OCI-M2 (cell line): Measurements from ENCODE around the gene YJU2.
"Not testable (repeated sequence)": the region's sequence is repeated elsewhere in the genome, so short reads cannot be mapped to it uniquely, and the experiment has no call there.

ENCODE experiments used
- DNase-seq: peaks from one replicate; lab custom pipeline; 2025; ENCODE audit not compliant: unreplicated experiment; lab: John Stamatoyannopoulos, UW

YJU2 gene

DNA sequence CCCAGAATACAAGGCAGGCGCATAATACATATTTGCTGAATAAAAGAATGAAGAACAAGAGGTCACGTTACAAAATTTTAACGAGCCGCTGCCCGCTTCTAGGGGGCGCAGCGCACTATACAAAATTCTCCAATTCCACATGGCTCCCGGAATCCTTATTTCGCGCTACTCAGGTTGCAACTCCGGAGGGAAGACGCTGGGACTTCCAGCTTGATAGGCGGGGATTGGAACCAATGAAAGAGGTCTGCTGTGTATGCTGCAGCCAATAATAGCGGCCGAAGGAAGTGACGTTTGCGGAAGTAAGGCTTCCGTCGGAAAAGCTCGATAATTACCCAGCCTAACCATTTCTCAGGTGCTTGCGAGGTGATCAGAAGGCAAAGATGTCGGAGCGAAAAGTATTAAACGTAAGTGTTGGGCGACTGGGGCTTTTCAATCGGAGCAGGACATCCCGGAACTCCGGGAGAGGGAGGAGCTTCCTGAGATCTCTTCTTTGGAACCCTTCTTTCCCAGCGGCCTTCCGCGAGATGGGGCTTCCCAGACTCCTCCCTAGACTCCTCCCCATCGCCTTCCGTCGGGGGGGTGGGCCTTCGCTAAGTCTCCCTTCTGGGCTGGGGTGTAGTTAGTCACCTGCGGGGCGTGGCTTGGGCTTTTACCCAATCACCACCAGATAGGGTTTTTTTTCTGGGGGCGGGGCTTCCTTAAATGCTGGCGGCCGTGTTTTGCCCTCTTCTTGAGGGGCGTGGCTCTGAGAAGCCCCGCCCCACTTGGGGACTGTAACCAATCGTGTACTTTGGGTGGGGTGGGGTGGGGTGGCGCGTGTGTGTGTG lies at the start of gene YJU2:
TSS of gene YJU2 (plus strand) at position 314 of the 827 bp plus-strand sequence. CDS start at position 381, 67 bp downstream.
- DNase-seq = peak; percentile 93

DNA sequence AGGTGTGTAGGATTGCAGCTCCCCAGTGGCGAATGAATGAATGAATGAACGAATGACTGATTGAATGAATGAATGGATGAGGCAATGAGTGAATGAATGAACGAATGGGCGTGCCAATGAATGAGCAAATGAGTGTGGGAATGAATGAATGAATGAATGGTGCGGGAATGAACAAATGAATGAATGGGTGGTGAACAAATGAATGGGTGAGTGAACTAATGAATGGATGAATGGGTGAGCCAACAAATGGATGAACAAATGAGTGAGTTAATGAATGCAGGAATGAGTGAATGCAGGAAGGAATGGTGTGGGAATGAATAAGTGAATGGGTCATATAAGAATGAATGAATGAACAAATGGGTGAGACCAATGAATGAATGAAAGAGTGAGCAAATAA lies 49.7 kb upstream of the YJU2 start:
- no peak for DNase-seq

DNA sequence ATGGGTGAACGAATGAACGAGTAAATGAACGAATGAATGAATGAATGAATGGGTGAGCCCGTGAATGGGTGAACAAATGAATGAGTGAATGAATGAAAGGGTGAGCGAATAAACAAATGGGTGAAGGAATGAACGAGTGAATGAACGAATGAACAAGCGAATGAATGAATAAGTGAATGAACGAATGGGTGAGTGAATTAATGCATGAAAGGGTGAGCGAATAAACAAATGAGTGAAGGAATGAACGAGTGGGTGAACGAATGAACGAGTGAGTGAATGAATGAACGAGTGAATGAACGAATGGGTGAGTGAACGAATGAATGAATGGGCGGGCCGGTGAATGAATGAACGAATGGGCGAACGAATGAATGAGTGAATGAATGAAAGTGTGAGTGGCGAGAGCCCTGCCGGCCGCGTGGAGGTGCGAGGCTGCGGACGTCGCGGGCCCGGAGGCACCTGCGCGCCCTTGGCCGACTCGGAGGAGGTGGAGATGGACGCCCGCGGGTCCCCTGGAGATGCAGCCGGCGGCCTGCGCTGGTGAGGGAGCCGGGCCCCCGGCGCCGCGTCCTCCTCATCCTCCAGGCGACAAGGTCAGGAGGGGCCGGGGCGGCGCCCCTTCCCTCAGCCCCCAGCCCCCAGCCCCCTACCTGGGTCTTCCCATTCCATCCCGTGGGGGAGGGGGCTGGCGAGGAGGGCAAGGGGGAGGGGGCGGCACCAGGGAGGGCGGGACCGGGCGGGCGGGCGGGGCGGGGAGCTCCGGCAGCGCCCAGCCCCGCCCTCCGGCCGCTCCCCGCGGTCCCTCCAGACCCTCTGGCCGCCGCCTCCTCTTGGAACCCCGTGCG lies 49.0 kb upstream of the YJU2 start:
- DNase-seq = no peak

DNA sequence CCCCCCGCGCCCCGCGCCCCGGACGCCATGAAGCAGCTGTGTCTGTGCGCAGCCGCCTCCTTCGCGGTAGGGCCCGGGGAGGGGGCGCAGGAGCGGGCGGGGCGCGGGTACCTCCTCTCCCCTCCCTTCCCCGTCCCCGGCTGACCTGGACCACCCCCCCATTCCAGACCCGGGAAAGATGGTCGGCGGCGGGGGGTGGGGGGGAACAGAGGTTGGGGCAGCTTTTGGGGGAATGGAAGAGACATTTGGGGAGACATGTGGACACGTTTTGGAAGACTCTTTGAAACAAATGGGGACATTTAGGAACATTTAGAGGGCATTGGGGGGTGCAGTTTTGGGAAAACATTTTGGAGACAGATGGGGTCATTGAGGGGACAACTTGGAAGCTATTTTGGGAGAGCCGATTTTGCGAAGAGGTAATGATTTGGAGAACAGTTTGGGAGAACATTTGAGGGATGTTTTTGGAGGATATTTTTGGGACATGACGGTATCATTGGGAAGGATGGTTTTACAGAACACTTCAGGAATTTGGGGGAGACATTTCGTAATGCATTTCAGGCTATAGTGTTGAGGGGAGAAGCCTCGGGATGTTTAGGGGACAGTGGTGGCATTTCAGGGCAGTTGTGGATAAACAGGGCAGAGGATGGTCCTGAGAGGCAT lies 48.3 kb upstream of the YJU2 start:
- DNase-seq = no peak

DNA sequence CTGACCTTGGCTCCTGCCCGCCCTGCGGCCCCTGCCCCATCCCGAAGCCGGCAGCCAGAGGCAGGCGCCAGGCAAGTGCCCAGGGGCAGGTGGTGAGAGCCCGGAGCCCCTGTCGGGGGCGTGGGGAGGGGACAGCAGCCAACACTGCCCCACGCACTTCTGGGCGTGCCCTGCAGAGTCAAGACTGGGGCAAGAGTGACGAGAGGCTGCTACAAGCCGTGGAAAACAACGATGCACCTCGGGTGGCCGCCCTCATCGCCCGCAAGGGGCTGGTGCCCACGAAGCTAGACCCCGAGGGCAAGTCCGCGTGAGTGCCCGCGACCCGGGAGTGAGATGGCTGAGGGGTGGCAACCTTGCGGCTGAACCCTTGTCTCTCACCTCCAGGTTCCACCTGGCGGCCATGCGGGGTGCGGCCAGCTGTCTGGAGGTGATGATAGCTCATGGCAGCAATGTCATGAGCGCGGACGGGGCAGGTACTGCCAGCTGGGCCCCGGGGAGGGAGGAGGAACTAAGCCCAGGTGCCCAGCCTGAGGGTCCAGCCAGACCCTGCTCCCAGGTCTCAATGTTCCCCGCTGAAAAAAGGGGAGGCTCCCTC lies 47.1 kb upstream of the YJU2 start:
- DNase-seq = no peak

DNA sequence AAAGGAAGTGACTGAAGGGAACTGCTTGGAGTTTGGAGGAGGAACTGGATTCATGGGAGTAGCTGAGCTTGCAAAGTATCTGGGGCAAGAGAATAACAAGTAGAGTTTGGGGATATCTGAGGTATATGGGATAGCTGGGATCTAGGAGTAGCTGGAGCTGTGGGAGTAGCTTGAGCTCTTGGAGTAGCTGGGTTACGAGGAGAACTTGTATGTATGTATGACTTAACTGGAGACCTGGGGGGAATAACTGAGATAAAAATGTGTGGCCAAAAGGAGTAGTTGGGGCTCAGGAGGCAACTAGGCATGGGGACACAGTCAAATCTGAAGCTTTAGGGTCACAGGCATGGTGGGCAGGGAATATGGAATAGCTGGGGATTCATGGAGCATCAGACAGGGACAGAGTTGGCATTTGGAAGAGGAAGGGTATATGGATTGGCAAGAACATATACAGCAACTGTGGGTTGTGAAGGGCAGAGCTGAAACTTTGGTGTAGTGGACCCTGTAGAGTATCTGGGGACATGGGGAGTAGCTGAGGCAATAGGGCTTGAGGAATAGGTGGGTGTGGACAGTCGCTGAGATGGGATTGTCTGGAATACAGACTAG lies 45.8 kb upstream of the YJU2 start:
- no peak for DNase-seq

DNA sequence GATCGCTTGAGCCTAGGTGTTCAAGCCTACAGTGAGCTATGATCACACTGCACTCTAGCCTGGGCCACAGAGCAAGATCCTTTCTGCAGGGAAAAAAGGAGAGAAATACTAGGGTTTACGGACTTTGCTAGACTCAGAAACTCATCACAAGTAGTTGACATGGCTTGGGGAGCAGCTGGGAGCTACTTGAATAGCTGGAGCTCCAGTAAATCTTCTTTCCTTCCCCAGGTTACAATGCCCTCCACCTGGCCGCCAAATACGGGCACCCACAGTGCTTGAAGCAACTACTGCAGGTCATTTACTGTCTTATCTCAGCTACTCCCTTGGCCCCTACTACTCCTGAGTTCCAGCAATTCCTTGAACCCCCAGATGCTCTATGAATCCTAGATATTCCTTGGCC lies 45.1 kb upstream of the YJU2 start:
- no peak for DNase-seq

DNA sequence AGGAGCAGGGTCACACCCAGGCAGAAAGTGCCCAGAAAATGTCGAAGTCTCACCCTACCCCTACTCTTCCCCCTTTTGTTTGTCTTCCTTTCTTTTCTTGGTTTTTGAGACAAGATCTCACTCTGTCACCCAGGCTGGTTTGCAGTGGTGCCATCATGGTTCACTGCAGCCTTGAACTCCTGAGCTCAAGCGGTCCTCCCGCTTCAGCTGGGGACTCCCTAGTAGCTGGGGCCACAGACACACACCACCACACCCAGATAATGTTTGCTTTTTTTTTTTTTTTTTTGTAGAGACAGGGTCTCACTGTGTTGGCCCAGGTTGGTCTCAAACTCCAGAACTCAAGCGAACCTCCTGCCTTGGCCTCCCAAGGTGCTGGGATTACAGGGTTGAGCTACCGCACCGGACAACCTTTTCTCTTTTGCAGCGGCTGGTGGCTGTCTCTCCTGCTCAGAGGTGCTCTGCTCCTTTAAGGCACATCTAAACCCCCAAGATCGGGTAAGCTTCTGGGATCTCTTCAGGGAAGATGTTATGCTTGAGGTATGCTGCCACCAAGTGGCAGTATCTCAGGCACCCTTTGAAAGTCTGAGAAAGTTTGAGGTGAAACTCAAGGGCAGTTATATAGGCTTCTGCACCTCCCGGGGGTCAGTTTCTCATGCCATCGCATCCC lies 39.9 kb upstream of the YJU2 start:
- DNase-seq = no peak

DNA sequence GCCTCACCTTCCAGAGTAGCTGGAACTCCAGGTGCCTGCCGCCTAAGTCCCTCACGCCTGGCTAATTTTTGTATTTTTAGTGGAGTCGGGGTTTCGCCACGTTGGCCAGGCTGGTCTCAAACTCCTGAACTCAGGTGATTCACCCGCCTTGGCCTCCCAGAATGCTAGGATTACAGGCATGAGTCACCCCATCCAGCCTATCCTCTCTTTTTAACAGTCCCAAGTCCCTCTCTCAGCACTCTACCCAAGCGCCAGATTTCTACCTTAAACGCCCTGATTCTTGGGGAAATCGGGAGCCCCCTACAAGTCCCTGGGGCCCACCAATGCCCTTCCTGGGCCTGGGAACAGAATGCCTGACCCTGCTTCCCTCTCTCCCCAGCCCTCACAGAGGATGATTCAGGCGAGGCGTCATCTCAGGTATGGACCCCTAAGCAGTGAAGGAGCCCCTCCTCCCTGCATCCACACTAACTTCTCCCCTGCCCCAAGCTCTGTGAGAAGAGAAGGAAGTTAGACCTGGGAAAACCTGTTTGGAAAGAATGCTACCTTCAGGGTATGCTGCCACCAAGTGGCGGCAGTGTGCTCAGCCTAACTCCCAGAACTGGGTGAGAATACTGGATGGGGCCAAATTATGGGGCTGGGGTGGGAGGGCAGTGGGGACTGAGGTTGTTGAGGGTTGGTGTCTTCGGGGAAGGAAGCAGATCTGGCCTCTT lies 38.3 kb upstream of the YJU2 start:
- no peak for DNase-seq

DNA sequence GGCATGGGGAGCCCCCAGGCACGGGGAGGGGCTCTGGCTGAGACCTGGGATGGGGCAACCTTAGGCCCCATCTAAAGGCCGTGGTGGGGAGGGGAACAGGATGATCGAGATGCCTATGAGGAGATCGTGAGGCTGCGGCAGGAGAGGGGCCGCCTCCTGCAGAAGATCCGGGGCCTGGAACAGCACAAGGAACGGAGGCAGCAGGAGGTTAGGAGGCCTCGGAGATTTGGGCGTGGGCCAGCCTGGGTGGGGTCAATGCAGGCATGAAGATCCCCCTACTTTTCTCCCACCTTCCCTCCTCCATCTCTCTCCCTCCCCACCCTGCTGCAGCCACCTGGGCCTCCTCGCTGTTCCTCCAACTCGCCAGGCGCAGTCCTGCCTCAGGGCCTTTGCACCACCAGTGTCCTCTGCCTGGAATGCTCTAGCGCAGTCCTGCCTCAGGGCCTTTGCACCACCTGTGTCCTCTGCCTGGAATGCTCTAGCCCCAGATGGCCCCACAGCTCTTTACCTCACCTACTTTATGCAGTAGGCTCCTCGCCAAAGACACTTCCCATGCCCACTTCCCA lies 36.6 kb upstream of the YJU2 start:
- DNase-seq = no peak

DNA sequence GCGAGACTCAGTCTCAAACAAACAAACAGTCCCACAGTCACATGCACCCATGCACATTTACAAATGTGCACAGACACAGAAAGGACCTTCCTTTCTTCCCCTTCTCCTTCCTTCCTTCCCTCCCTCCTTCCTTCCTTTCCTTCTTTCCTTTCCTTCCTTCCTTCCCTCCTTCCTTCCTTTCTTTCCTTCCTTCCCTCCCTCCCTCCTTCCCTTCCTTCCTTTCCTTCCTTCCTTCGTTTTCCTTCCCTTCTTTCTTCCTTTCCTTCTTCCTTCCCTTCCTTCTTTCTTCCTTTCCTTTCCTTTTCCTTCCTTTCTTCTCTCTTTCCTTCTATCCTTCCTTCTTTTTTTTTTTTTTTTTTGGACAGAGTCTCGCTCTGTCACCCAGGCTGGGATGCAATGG lies 33.8 kb upstream of the YJU2 start:
- no peak for DNase-seq

DNA sequence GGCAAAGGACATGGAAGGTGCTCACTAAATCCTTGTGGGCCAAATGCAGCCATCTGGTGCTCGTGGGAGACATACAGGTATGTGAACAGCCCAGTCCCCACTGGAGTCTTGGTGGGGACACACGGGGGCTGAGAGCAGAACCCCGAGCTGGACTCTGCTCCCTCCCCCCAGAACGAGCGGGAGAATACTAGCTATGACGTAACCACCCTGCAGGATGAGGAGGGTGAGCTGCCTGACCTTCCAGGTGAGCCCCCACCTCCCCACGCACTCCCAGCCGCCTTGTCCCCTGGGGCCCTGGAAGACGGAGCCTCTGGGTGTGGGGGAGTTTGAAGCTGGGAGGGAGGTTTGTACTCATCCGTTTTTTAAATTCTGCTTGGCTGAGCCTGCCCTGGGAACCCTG lies 31.1 kb upstream of the YJU2 start:
- no peak for DNase-seq

DNA sequence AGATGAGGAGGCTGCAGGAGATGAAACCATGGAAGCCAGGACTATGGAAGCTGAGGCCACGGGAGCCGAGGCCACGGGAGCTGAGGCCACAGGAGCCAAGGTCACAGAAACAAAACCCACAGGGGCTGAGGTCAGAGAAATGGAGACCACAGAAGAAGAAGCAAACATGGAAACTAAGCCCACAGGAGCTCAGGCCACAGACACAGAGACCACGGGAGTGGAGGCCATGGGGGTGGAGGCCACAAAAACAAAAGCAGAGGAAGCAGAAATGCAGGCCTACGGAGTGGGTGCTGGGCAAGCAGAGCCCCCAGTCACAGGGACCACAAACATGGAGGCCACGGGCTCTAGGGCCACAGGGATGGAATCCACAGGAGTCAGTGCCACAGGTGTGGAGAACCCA lies 30.0 kb upstream of the YJU2 start:
- no peak for DNase-seq

DNA sequence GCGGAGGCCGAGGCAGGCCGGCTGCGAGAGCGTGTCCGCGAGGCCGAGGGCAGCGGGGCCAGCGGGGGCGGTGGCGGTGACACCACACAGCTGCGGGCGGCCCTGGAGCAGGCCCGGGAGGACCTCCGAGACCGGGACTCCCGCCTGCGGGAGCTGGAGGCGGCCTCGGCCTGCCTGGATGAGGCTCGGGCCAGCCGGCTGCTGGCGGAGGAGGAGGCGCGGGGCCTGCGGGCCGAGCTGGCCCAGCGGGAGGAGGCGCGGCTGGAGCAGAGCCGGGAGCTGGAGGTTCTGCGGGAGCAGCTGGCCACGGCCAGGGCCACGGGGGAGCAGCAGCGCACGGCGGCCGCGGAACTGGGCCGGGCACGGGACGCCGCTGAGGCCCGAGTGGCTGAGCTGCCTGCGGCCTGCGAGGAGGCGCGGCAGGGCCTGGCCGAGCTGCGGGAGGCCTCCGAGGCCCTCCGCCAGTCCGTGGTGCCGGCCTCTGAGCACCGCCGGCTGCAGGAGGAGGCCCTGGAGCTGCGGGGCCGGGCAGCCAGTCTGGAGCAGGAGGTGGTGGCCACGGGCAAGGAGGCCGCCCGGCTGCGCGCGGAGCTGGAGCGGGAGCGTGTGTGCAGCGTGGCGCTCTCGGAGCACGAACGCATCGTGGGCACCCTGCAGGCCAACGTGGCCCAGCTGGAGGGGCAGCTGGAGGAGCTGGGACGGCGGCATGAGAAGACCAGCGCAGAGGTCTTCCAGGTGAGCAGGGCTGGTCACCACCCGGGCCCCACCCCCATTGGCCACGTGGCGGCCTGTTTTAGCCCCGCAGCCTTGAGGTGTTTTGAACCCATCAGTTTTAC lies 29.2 kb upstream of the YJU2 start:
- no peak for DNase-seq

DNA sequence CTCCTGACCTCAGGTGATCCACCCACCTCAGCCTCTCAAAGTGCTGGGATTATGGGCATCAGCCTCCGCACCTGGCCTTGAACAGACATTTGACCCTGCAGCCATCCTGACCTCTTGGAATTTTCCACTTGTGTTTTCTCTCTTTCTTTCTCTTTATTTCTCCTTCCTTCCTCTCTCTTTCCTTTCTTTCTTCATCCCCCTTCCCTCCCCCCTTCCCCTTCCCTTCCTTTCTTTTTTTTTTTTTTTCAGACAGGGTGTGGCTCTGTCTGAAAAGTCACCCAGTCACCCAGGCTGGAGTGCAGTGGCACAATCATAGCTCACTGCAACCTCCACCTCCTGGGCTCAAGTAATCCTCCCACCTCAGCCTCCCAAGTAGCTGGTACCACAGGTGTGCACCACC lies 28.4 kb upstream of the YJU2 start:
- DNase-seq = not testable (repeated sequence)

DNA sequence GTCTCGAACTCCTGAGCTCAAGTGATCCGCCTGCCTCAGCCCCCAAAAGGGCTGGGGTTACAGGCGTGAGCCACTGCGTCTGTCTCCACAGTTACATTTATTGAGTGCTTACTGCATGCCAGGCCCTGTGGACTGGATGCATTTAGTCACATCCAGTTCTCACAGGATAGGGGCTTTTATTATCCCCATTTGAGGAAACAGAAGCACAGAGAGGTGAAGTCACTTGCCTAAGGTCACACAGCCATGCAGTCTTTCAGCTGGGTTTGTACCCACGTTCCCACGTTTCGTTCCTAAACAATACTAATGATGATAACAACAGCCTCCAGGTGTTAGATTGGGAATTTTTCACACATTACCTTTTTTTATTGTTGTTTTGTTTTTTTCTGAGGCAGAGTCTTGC lies 26.7 kb upstream of the YJU2 start:
- DNase-seq = no peak

DNA sequence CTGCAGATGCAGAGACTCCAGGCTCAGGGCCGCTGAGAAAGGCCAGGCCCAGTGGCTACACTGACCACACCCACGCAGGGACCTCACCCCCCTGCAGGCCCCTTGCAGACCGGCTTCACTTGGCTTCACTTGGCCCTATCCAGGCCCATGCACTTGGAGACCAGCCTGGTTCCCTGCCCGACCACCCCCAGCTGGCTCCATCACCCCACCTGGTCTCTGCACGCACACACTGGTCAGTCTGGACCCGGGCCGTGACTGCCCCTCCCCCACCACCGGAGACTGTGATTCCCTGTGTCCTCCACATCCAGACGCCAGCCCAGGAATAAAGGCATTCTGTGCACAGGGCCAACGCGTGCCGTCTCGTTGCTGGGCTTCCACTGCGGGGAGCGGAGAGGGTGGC lies 22.4 kb upstream of the YJU2 start:
- no peak for DNase-seq

DNA sequence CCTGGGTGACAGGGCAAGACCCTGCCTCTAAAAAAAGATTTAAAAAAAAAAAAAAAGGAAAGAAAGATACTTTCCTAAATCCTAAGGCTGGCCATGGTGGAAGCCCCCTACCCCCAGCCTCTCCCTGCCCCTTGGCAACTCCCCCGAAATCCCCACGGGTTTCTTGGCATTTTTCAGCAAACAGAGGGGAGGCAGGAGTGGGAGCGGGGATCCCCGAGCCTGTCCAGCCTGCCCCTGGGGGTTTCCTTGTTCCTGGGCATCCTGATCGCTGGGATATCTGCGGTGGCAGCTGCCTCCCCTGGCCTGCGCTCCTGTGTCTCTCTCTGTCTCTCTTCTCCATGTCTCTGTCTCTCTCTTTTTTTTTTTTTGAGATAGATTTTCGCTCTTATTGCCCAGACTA lies 21.0 kb upstream of the YJU2 start:
- no peak for DNase-seq

DNA sequence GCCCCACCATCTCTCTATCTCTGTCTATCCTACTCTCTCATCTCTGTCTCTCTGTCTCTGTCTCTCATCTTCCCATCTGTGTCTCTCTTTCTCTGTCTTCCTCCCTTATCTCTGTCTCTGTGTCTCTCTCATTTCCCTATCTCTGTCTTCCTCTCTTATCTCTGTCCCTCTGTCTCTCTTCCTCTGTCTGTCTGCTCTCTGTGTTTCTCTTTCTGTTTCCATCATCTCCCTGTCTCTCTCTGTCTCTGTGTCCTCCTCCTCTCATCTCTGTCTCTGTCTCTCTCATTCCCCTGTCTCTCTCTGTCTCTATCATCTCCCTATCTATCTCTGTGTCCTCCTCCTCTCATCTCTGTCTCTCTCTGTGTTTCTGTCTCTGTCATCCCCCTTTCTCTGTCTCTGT lies 19.1 kb upstream of the YJU2 start:
- no peak for DNase-seq
